HG03095 (cell line): Measurements from ENCODE around the gene MNX1.

ENCODE experiments used
- ATAC-seq: cut with Tn5 transposase; IDR thresholded peaks from one replicate; pipeline ENCODE4 v1.9.1; 2021; ENCODE audit warnings: moderate library complexity; ENCODE audit not compliant: unreplicated experiment

Gene MNX1

DNA sequence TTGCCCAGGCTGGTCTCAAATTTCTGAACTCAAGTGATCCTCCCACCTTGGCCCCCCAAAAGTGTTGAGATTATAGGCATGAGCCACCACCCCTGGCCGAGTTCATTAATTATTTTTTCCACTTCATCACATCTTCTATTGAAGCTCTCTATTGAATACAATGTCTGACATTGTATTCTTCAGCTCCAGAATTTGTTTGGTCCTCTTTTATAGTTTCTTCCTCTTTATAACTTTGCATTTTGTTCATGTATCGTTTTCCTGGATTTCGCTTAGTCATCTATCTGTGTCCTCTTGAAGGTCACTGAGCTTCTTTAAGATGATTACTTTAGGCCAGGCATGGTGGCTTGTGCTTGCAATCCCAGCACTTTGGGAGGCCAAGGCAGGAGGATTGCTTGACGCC lies 30.8 kb downstream of the MNX1 start:
- ATAC-seq, result no peak

DNA sequence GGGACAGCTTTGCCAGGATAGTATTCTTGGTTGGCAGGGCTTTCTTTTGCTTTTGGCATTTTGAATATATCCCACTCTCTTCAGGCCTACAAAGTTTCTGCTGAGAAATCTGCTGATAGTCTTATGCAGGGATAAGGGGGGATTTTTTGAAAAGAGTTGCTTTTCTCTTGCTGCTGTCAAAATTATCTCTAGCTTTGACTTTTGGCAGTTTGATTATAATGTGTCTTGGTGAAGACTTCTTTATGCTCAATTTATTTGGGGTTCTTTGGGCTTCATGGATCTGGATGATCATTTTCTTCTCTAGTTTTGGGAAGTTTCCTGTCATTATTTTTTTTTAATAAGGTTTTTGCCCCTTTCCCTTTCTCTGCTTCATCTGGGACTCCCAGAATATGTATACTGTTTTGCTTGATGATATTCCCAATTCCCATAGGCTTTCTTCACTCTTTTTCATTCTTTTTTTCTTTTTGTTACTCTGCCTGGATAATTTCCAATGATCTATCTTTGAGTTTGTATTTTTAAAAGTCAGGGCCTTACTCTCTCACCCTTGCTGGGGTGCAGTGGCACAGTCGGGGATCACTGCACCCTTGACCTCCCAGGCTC lies 31.4 kb downstream of the MNX1 start:
- ATAC-seq, result no peak

DNA sequence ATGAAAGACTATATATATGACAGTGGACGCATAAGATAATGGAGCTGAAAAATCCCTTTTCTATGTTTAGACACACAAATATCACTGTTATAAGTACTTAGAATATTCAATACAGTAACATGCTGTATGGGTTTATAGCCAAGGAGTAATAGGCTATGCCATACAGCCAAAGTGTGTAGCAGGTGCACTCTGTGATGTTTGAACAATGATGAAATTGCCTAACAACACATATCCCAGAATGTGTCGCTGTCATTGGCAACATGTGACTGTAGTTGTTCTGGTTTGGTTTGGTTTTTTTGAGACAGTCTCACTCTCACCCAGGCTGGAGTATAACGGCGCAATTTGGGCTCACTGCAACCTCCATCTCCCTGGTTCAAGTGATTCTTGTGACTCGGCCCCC lies 34.8 kb downstream of the MNX1 start:
- ATAC-seq, result no peak

DNA sequence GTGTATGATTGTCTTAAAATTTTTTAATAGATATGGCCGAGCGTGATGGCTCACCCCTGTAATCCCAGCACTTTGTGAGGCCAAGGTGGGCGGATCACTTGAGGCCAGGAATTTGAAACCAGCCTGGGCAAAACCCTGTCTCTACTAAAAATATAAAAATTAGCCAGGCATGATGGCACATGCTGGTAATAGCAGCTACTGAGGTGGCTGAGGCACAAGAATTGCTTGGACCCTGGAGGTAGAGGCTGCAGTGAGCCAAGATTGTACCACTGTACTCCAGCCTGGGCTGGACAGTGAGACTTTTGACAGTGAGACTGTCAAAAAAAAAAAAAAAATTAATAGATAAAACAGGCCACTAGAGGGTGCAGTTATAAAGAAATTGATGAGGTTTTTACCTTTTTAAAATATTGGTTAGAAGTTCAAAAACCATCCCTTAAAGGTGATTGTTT lies 40.5 kb downstream of the MNX1 start:
- no peak for ATAC-seq

DNA sequence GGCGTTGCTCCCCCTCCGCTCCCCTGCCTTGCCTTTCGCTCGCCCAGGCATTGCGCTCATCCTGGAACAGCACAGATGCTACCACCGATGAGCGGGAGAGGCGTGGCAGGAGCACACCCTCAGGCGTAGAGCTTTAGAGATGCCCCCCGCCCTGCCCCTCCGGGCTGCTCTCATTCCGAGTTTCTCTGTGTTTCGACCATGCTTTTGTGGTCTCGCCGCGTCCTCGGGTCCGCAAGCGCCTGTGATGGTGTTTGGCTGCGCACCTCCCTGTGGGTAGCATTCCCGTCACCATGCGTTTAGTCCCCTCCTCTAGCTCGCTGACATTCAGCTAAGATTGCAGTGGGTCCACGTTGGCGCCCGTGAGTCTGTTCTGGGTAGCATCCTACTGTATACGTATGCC lies 42.3 kb downstream of the MNX1 start:
- no peak for ATAC-seq

DNA sequence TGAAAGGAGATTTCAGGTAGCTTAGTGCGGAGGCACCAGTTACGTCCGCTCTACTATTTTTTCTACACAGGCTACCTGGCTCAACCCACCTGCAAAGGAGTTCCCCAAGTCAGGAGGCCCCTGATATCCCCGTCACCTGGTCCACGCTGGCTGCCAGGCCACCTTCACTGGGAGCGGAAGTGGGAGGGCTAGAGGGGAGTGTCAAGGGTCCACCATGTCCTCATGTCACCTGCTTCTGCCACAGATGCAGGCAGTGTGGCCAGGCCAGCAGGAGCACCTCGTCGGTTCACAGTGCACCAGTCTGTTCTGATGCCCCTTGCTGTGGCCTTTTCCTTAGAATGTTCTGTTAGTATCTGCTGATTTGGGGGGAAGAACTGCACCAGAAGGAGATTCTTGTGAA lies 44.1 kb downstream of the MNX1 start:
- no peak for ATAC-seq

DNA sequence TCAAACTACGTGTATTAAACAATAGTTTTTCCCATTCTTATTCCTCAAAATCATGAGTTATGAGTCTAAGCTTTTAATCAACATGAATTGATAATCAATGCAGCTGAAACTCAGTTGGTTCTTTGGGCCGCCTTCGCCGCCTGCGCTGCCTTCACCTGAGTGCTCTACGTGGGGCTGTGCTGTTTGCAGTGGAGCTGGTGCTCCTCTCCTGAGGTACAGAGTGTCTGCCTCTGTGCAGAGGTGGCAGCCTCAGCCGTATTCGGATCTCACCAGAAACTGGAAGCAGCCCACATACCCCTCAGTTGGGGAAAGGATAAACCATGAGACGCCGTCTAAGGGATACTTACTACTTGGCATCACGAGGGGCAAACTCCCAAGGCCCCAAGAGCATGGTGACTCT lies 45.5 kb downstream of the MNX1 start:
- no peak for ATAC-seq

DNA sequence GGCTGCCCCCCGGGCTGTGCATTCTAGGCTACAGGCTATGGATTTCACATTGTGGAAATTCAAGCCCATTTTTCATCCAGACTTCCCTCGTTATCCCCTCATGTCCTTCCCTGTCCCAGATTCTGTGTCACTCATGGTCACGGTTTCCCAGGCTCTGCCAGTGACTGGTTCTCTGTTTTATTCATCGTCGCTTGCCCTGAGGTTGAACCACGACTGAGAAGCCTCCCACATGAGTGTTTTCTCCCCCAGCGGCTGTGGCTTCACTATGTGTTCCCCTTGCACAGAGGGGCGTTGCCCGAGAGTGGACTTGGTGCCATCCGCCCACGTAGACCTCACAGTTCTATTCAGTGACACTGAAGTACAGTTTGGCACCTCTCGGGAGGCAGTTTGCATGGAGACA lies 47.0 kb downstream of the MNX1 start:
- ATAC-seq, result no peak

DNA sequence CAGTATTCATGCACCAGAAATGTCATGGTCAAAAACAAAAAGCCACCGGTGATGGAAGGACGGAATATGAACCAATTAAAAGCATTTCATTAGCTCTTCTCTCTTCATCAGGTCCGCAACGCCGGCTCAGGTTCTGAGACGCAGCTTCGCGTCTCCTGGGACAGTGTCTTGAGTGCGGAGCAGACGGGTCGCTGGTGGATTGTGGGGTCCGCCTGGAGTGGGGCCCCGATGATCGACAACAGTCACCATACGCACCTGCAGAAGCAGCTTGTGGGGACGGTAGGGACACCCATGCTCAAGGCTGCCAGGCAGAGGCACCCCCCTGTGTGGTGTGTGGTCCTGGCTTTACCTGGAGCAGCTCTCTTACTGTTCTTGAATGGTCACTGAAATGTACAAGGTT lies 47.6 kb downstream of the MNX1 start:
- ATAC-seq, result no peak

DNA sequence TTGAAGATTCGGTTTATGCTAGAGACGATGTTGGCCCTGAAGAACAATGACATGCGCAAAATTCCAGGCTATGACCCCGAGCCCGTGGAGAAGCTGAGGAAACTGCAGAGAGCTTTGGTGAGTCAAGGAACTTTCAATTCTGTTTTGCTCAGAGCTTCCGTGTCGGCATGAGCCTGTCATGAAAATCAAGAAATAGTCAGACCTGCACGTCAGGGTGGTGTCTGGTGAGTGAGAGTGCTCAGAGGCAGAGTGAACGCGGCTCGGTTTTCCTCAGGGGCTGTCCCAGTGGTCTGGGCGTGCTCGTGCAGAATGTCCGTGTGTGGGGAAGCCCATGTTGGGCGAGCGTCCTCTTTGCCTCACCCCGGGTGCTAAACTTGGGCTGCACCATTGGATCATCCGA lies 48.3 kb downstream of the MNX1 start:
- ATAC-seq, result no peak

DNA sequence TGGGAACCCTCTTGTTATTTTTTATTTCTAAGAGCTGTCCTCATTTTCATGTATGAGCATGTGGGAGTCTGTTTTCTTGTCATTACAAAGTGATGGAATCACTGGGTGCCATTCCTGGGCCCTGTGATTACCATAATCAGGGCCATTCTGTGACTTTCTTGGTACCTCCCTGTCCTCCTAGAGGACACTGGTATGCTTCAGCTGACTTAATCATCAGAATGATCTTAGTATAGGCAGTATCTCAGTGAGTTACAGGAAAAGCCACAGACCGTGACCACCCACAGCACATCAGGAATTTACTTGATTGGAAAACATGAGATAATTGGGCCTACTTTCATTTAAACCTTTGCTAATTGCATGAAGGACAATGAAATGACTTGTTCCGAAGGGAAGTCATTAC lies 53.7 kb downstream of the MNX1 start:
- no peak for ATAC-seq

DNA sequence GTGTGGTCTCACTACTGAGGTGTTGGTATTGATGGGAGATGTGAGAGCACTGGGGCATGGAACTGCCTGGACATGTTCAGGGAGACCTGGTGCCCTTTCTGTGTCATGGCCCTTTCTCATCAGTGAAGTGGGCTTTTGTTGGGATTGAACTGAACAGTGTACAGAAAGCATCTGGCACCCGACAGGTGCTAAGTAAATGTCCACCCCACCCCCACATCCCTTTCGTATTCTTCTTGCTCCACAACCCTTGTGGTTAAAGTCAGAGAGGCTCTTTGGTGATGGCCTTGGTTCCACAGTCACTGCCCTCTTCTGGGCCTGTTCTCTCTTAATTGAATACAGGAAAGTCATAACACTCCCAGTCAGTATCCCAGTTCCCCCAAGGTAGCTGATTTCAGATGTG lies 55.5 kb downstream of the MNX1 start:
- no peak for ATAC-seq
